Skeletal muscle satellite cell (primary cell): Measurements from ENCODE around the gene FAM3A. TPM values are rescaled to one million over a fixed set of nuclear protein-coding genes. Genes with fewer than 3 reads are reported as not detected.
"Not testable (repeated sequence)": the region's sequence is repeated elsewhere in the genome, so short reads cannot be mapped to it uniquely, and the experiment has no call there.

Source experiments
- H3K27me3 ChIP-seq: 2 replicates; pipeline ENCODE4 v1.7.0; 2013; ENCODE audit warnings: low read length; ENCODE audit not compliant: control insufficient read depth, insufficient read depth
- H3K36me3 ChIP-seq: 2 replicates; pipeline ENCODE4 v1.7.0; 2013; ENCODE audit warnings: mild to moderate bottlenecking, control low read depth, low read length; ENCODE audit not compliant: insufficient read depth
- H3K4me1 ChIP-seq: 2 replicates; pipeline ENCODE4 v1.7.0; 2013; ENCODE audit warnings: low read length; ENCODE audit not compliant: control insufficient read depth, insufficient read depth
- H3K4me2 ChIP-seq: 2 replicates; pipeline ENCODE4 v1.7.0; 2013; ENCODE audit warnings: mild to moderate bottlenecking, low read length
- H3K4me3 ChIP-seq: 2 replicates; pipeline ENCODE4 v1.7.0; 2013; ENCODE audit warnings: low read length
- H3K9ac ChIP-seq: 2 replicates; pipeline ENCODE4 v1.7.0; 2013; ENCODE audit warnings: mild to moderate bottlenecking, low read depth, low read length, moderate library complexity
- H3K9me3 ChIP-seq: replicated peaks from 2 replicates; pipeline ENCODE4 v1.7.0; 2013; ENCODE audit warnings: mild to moderate bottlenecking, control low read depth, low read length
- total RNA-seq: library from RNA; depleted of rRNA; stranded (reverse); fragments of >200 nt; gene quantifications from 2 replicates; pipeline ENCODE4 v1.2.3, GENCODE V29; 2012; rRNA removed

The FAM3A gene, protein sequence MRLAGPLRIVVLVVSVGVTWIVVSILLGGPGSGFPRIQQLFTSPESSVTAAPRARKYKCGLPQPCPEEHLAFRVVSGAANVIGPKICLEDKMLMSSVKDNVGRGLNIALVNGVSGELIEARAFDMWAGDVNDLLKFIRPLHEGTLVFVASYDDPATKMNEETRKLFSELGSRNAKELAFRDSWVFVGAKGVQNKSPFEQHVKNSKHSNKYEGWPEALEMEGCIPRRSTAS
- total RNA-seq, result 35.4 and 40.3 TPM in 2 replicates

DNA sequence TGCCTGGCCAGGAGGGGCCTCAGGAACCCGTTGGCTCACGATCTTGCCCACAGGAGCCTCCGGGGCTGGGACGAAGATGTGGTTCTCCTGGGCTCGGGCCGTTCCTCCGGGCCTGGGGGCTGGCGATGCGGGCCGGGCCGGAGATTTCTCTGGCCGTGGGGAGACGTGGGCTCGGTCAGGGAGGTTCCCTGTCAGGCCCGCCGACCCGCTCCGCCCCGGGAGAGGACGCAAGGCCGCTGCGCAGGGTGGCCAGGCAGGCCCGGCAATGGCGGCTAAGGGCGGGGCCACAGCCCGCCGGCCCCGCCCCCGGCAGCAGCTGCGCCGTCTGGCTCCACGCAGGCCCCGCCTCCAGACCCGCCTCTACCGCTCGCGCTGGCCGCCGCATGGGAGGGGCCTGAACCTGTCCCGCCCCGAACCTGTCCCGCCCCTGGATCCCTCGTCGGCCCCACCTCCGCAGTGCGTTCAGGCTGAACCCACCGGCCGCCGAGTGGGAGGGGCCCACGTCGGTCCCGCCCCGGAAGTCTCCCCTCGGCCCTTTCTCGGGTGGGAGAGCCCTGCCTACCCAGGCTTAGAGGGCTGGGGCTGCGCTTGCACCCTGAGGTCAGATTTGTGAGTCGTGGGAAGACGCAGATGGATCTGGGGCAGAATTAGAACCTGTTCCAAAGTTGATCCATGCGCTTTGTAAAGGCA is at the start of gene FAM3A:
TSS of gene FAM3A (minus strand) at position 267 of the 690 bp plus-strand sequence. CDS start 460 bp downstream, outside the sequence.
- Histone ChIP-seq H3K36me3 (no peaks in the 10 kb centered on the region), H3K4me3 (peak within 1 kb of the TSS; percentile 87), H3K4me1 (peaks cover 10% of the 10 kb centered on the region), H3K27me3 (no peaks in the 10 kb centered on the region), H3K9ac (peak within 1 kb of the TSS; percentile 94), H3K4me2 (peak within 1 kb of the TSS; percentile 81), H3K9me3 (no peaks in the 10 kb centered on the region)

DNA sequence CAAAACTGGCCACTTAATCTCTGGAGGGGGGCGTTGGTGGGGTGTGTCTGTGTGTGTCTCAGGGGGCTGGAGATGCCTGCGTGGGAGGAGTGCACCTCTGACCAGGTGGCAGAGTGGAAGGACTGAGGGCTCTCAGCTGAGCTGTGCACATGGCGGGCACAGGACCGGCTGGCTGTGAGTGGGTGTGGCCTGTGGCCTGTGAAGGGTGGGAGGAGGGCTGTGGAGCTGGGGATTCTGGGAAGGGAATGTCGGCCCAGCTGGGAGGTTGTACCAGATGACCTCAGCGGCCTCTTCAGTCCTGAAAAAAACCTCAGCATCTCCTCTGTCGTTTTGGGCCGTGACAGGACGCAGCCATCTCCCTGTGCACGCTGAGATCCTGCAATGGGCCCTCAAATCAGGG is 46.3 kb upstream of the FAM3A start:
- not testable (repeated sequence) for H3K4me2 ChIP-seq, H3K36me3 ChIP-seq, H3K27me3 ChIP-seq, H3K4me3 ChIP-seq, H3K9ac ChIP-seq, H3K4me1 ChIP-seq, H3K9me3 ChIP-seq

DNA sequence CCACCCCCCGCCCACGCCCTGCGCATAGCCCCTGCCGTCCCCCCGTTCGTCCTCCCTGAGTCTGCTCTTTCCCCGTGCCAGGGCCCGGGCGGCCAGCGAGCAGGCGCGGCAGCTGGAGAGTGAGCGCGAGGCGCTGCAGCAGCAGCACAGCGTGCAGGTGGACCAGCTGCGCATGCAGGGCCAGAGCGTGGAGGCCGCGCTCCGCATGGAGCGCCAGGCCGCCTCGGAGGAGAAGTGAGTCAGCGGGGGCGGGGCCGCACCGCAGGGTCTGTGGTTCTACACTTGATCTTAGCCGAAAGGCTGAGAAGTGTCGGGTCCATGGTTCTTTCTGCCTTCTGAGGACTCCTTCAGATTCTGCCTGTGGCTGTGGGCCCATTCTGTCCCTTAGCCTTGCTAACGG is 44.3 kb upstream of the FAM3A start:
- H3K4me2 ChIP-seq, H3K36me3 ChIP-seq, H3K4me1 ChIP-seq, H3K9ac ChIP-seq, H3K27me3 ChIP-seq, H3K4me3 ChIP-seq, H3K9me3 ChIP-seq: not testable (repeated sequence)

DNA sequence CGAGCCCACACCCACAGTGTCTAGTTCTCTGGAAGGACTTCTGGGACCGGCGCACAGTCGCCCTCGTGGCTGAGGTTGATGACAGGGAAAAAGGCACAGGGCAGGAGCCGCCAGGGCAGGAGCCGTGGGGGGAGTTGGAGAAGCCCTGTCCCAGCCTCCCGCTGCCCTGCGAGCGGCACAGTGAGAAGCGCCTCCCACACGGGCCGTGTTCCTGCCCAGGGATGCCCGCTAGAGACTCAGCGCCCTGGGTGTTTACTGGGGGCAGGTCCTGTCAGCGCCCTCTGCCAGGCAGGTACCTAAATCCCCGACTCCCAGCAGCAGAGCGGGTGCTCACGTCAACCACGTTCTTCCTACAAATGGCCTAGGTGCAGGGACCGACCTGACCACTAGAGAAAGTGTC is 42.9 kb upstream of the FAM3A start:
- H3K9me3 ChIP-seq, H3K4me3 ChIP-seq, H3K4me1 ChIP-seq, H3K9ac ChIP-seq, H3K27me3 ChIP-seq, H3K4me2 ChIP-seq, H3K36me3 ChIP-seq: not testable (repeated sequence)

DNA sequence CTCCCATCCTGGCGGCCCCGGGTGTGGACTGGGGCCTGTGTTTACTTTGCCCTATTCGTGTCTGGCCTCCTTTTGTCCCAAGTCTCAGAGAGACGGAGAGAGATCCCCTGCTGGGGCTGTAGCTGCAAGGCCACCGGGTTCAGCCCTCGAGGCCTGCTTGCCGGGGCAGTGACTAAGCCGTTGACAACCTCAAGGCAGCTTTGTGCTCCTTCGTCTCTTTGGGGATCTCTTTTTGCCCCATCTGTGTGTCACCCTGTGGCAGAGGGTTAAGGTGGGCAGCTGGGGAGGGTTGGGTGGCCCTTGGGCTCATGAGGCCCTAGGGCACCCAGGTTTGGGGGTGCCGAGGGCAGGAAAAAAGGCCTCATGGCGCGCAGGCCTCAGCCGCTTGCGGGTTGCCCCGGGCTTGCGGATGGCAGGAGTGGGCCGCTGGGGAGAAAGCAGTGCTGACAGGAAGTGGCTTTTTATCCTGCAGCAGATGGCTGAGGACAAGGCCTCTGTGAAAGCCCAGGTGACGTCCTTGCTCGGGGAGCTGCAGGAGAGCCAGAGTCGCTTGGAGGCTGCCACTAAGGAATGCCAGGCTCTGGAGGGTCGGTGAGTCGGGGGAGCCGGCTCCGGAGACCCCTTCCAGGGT is 42.1 kb upstream of the FAM3A start:
- H3K9me3 ChIP-seq, H3K9ac ChIP-seq, H3K4me1 ChIP-seq, H3K27me3 ChIP-seq, H3K4me2 ChIP-seq, H3K4me3 ChIP-seq: not testable (repeated sequence)
- peaks cover 14% of the 10 kb centered on the region for H3K36me3 ChIP-seq

DNA sequence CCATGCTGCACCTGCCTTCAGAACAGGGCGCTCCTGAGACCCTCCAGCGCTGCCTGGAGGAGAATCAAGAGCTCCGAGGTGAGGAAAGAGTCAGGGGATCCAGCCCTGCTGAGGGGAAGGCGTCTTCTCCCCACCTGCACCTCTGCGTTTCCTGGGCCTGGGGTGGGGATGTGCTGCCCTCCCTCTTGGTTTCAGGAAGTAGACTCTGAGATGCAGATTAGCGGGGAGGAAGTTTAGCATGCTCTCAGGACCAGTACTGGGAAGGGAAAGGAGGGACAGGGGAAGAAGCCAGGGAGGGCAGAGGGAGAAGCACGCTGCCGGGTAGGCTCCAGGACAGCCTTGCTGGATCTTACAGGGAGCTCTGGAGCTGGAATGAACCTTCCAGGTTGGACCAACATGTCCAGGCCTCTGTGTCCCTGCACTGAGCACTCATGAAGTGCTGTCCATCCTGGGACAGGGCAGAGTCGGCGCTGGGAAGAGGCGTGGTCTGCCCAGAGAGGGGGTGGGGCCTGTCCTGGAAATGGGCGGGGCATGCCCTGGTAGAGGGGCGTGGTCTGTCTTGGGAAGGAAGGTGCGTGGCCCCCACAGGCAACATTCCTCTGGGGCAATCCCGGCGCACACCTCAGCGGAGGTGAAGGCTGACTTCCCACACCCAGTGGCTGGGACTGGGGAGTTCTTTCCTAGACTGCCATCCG is 36.2 kb upstream of the FAM3A start:
- H3K9ac ChIP-seq, H3K4me2 ChIP-seq, H3K9me3 ChIP-seq, H3K4me3 ChIP-seq, H3K4me1 ChIP-seq, H3K27me3 ChIP-seq: not testable (repeated sequence)
- peaks cover 22% of the 10 kb centered on the region for H3K36me3 ChIP-seq

DNA sequence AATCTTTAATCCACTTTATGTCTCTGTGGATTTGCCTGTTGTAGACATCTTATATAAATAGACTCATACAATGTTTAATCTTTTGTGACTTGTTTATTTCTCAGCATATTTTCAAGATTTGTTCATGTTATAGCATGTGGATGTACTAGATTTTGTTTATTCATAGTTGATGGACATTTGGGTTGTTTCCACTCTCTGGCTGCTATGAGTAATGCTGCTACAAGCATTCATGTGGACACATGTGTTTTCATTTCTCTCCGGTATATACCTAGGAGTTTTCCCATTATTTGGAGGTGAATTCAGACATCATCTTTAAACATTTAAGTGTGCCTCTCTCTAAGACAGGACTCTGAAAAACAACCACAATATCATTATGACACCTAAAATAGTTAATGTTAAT is 33.7 kb upstream of the FAM3A start:
- Histone ChIP-seq H3K4me3 (peak overlapping the region; percentile 3), H3K9ac (no peak overlapping the region), H3K27me3 (no peaks in the 10 kb centered on the region)

DNA sequence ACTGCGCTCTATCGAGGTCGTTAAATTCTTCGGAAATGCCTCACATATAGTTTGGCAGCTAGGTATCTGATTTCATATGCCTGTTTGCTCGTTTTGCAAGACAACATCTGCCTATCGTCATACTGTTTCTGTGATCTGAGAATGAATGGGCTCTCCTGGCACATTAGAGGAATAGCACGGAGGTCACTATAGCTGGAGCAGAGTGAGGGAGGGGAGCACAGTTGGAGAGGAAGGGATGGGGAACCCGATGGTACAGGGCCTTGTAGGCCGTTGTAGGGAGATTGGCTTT is 31.9 kb upstream of the FAM3A start:
- Histone ChIP-seq H3K4me2 (peak overlapping the region; percentile 78), H3K9me3 (no peaks in the 10 kb centered on the region), H3K9ac (peak overlapping the region; percentile 93), H3K27me3 (no peaks in the 10 kb centered on the region), H3K36me3 (peaks cover 14% of the 10 kb centered on the region), H3K4me3 (peak overlapping the region; percentile 77), H3K4me1 (peaks cover 17% of the 10 kb centered on the region)

More for the DNA sequence above, 33.7 kb upstream of the FAM3A start:
- peaks cover 22% of the 10 kb centered on the region for H3K36me3 ChIP-seq
- peaks cover 8% of the 10 kb centered on the region for H3K4me1 ChIP-seq
- H3K4me2 ChIP-seq, result peak overlapping the region; percentile 48
- H3K9me3 ChIP-seq, result no peaks in the 10 kb centered on the region

DNA sequence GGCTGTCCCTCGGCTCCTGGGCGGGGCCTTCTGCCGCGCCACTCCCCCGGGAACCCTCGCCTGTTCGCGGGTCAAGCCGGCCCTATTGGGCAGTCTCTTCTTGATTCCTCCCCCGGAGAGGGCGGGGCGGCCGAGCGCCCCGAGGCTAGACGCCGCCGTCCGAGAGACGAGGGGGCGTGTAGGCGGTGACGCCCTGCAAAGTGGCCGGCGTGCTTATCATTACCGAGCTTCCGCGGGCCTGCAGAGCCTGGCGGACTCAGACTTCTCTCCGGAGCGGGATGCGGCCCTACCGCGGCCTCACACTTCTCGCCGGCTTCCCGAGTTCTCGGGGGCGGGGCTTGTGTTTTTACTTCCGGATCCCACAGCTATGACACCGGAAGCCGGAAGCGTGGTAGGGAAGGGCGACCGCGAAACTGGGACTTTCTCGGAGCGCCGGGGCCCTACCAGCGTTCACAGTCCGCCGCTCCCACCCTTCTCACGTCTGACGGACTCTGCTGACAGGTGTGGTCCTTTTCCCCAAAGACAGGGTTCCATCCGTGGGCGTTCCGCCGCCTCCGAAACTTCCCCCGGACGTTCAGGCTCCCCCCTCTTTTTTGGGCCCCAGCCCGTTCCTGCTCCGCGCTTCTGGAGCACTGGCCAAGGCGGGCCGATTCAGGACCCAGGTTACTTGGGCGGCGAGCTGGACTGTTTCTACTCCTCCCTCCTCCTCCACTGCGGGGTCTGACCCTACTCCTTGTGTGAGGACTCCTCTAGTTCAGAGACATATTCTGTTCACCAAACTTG is 31.4 kb upstream of the FAM3A start, which contains the start of gene IKBKG:
TSS of gene IKBKG (plus strand) at position 376 of the 783 bp plus-strand sequence. CDS start 4,383 bp downstream, outside the sequence.
- Histone ChIP-seq H3K27me3 (no peaks in the 10 kb centered on the region), H3K4me2 (peak within 1 kb of the TSS; percentile 78), H3K4me1 (peaks cover 23% of the 10 kb centered on the region), H3K9me3 (no peaks in the 10 kb centered on the region), H3K36me3 (peaks cover 15% of the 10 kb centered on the region), H3K4me3 (peak within 1 kb of the TSS; percentile 77), H3K9ac (peak within 1 kb of the TSS; percentile 93)

DNA sequence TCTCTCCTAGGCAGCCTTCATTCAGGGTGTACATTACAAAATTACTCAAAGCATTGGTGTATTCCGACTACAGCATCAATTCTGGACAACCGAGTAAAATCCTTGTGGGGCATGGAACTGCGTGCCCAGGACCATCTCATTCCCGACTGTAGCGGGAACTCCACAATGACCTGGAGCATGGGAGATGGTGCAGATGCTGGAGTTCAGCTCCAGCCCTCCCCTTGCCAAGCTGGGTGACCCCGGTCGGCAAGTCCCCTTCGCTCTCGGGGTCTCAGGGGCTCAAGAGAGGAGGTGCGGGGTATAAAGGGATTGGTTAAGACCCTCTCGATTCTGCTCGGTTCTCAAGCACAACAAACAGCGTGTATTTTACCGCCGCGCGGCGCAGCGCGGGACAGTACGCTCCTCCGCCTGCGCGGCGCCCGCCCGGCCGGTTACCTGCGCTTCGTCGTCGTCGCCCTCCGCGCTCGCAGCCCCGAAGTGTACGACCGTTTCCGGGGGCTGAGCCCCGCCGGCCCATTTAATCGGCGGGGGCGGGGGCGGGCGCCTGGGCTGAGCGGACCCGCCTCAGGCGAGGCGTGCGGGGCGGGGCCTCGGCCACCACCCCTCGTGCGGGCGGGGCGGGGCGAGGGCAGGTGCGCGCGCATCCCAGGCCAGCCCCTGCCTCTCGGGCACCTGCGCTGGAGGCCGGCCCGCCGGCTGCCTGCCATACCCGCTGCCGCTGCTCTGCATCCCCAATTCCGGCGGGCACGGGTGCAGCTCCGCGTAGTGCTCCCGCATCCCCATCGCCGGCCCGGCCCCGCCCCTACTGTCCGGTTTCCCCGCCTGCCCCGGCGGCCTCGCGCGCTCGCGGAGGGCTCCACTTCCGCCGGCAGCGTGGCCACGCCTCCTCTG is 30.6 kb upstream of the FAM3A start, which contains the start of gene G6PD:
TSS of gene G6PD (minus strand) at position 493 of the 891 bp plus-strand sequence. CDS start 691 bp downstream, outside the sequence.
- peaks cover 31% of the 10 kb centered on the region for H3K4me1 ChIP-seq
- H3K36me3 ChIP-seq, result peaks cover 13% of the 10 kb centered on the region
- peak within 1 kb of the TSS; percentile 77 for H3K4me3 ChIP-seq

More for the DNA sequence above, 30.6 kb upstream of the FAM3A start, which contains the start of gene G6PD:
- H3K4me2 ChIP-seq, result peak within 1 kb of the TSS; percentile 78
- H3K27me3 ChIP-seq, result no peaks in the 10 kb centered on the region
- no peaks in the 10 kb centered on the region for H3K9me3 ChIP-seq
- H3K9ac ChIP-seq, result peak within 1 kb of the TSS; percentile 93
